ENCODE measurements around the gene SH3RF3.

DNA sequence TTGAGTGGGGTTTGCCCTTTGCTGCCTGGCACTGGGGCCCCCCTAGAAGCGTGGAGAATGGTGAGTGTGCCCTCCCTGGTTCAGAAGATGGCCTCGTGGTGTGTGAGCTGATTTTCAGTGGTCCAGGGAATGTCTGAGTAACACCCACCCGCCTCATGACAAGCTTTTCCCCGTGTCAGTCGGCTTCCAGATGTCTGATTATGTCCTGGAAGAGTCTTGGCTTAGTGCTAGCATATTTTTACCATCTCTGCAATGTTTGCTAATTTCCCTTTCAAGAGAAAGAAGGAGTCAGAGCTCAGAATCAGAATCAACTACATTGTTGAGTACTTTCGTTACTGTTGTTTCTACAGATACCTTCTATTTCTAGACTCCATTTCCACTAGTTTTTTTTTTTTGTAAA, 270.1 kb downstream of the SH3RF3 start:
- no peak for TF ChIP-seq CTCF (IDR thresholded peaks at IDR 0.05)
- TF ChIP-seq POLR2A (IDR thresholded peaks at IDR 0.05): no peak
- no peak for TF ChIP-seq EP300 (IDR thresholded peaks at IDR 0.05)

Measured in upper lobe of left lung (tissue), 4 donors.